IPS-20b (cell line): Measurements from ENCODE around the gene GRIK3.

Source experiments
- H3K27ac ChIP-seq: one replicate; pipeline ENCODE4 v1.5.1; 2013; ENCODE audit warnings: low read length
- H3K27me3 ChIP-seq: 2 replicates; pipeline ENCODE4 v1.6.1; 2013; ENCODE audit warnings: mild to moderate bottlenecking, low read length, inconsistent platforms; ENCODE audit not compliant: insufficient read depth
- H3K36me3 ChIP-seq: 2 replicates; pipeline ENCODE4 v1.6.1; 2013; ENCODE audit warnings: low read depth, mild to moderate bottlenecking, inconsistent platforms, low read length, moderate library complexity; ENCODE audit not compliant: insufficient read depth
- H3K4me1 ChIP-seq: 2 replicates; pipeline ENCODE4 v1.6.1; 2013; ENCODE audit warnings: mild to moderate bottlenecking, control low read depth, inconsistent platforms, low read length, moderate library complexity; ENCODE audit not compliant: insufficient read depth
- H3K4me3 ChIP-seq: 2 replicates; pipeline ENCODE4 v1.5.1; 2013; ENCODE audit warnings: mild to moderate bottlenecking, low read length, inconsistent platforms
- H3K9ac ChIP-seq: 2 replicates; pipeline ENCODE4 v1.6.1; 2013; ENCODE audit warnings: low read depth, mild to moderate bottlenecking, inconsistent platforms, low read length, moderate library complexity
- H3K9me3 ChIP-seq: 2 replicates; pipeline ENCODE4 v1.6.1; 2013; ENCODE audit warnings: mild to moderate bottlenecking, low read depth, low read length, inconsistent platforms; ENCODE audit not compliant: insufficient read depth

Gene GRIK3

DNA sequence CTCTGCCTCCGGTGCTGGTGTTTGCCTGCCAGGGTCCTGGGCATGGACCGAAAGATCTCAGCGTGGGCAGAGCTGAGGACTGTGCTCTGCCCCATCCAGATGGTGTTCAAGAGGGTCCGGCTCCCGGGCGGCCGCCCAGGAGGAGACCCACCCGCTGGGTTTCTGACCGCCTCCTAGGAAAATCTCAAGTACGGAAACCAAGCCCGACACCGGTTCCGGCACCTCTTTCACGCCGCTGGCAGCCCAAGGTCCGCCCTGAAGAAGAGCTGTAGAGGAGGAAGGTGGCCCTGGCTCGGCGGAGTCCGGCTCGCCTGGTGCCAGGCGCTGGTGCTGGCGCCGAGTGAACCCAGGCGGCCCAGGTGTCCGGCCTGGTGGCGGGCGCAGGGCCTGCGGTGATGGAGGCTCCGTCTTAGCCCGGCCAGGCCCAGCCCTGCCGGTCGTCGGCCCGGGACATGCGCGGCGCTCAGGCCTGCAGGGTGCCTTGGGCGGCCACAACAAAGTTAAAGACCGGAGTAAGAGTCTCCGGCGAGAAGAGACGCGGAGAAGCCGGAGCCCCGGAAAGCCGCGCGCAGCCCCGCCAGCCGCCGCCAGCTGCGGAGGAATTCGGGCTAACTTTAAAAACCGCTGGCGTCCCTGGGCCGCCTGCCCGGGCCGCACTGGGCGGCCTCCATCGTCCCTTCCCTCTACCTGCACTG lies 1.5 kb downstream of the GRIK3 start:
- no peaks in the 10 kb centered on the region for H3K9me3 ChIP-seq
- no peak overlapping the region for H3K27ac ChIP-seq
- H3K27me3 ChIP-seq: peaks cover 96% of the 10 kb centered on the region
- H3K4me1 ChIP-seq: peaks cover 27% of the 10 kb centered on the region; the same call in 1 of the 2 replicates
- peak overlapping the region; percentile 59 for H3K4me3 ChIP-seq
- no peak overlapping the region for H3K9ac ChIP-seq
- H3K36me3 ChIP-seq: no peaks in the 10 kb centered on the region

DNA sequence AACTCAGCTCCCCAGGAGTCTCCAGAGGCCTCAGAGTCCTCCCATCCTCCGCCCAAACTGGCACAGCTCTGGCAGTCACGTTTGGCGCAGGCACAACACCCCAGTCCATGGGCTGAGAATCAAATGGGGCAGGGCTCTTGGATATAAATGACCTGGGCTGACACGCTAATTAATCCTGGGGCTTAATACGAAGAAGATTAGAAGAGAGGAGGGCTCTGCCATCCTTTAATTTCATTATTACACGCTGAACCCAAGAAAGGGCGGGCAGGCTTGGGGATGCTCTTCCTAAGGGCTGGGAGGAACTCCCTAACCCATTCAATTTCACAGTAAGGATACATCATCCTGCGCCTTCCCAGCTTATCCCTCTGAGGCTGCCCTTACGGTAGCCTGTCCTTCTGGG lies 2.4 kb downstream of the GRIK3 start:
- H3K9ac ChIP-seq: no peak overlapping the region
- H3K4me1 ChIP-seq: peaks cover 22% of the 10 kb centered on the region; the same call in 1 of the 2 replicates
- no peaks in the 10 kb centered on the region for H3K36me3 ChIP-seq
- H3K9me3 ChIP-seq: no peaks in the 10 kb centered on the region
- peaks cover 86% of the 10 kb centered on the region for H3K27me3 ChIP-seq
- no peak overlapping the region for H3K27ac ChIP-seq
- no peak overlapping the region for H3K4me3 ChIP-seq

DNA sequence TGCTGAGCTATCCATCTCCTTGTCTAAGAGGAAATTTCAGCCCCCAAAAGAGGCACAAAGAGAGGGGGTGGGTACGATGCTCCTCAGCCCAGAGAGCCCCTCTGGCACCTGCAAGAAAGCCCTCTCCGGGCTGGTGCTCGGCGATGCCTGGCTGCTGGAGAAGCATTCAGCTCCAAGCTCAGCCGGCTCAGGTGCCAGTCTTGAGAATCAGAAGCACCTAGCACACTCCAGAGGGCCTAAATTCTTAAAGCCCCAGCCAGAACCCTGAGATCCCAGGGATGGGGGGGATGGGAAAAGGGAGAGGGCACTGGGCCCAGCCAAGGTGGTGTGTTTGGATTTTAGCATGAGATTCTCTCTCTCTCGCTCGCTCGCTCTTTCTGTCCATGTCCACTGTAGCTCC lies 2.9 kb downstream of the GRIK3 start:
- H3K9me3 ChIP-seq: no peaks in the 10 kb centered on the region
- H3K36me3 ChIP-seq: no peaks in the 10 kb centered on the region
- peaks cover 82% of the 10 kb centered on the region for H3K27me3 ChIP-seq
- H3K4me3 ChIP-seq: no peak overlapping the region
- H3K27ac ChIP-seq: no peak overlapping the region
- peaks cover 20% of the 10 kb centered on the region; the same call in 1 of the 2 replicates for H3K4me1 ChIP-seq
- H3K9ac ChIP-seq: no peak overlapping the region

DNA sequence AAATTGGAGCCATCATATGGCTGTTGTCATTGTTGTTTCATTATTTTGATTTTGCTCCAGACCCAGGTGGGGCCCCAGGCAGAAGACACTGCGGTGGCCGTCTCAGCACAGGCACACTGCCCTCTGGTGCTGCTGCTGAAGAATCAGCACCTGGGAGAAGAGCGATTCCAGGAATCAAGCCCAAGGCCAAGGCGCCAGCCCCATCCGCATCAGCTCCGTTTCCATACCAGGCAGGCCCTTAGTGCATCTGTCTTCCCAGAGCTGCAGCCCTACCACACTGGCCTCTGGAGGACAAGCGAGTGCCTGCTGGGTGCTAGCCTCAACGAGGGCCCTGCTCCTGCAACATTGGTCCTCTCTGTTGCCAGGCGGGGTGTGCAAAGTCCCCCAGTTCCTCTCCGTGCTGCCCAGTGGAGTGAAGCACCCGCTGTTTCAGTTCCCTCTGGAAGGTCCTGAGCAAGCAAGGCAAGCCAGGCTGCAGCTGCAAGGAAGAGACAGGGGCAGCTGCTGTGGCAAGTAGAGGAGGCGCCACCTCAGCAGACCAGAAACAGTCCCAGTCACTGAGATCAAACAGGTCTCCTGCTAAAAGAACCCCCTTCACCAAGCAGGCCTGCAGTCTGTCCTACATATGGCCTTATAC lies 5.2 kb downstream of the GRIK3 start:
- Histone ChIP-seq H3K9ac (no peak overlapping the region), H3K36me3 (no peaks in the 10 kb centered on the region), H3K4me3 (no peak overlapping the region), H3K9me3 (no peaks in the 10 kb centered on the region), H3K4me1 (peaks cover 14% of the 10 kb centered on the region; the same call in 1 of the 2 replicates), H3K27ac (no peak overlapping the region), H3K27me3 (peaks cover 61% of the 10 kb centered on the region)

DNA sequence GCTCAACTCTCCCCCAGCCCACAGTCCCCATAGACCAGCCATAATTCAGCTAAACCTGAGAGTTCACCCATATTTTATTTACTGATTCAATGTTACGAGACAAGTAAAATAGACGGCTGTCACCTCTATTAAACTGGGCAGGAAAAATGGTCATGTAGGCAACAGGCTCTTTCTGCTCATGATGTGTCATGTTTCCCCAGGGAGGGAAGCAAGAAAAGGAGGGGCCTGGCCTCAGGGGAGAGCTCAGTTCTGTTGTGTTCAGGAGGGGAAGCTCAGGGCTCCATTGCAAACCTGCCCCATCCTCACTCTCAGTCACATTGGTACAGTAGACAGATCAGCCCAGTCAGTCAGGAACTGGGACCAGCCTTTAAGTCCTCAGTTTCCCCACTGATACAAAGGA lies 12.8 kb downstream of the GRIK3 start:
- Histone ChIP-seq H3K36me3 (no peaks in the 10 kb centered on the region), H3K9ac (no peak overlapping the region), H3K4me1 (0 out of 2 replicates have a peak, but pooled peaks cover 4% of the 10 kb centered on the region), H3K9me3 (no peaks in the 10 kb centered on the region), H3K27ac (no peak overlapping the region), H3K4me3 (no peak overlapping the region), H3K27me3 (peaks cover 8% of the 10 kb centered on the region; the same call in 1 of the 2 replicates)

DNA sequence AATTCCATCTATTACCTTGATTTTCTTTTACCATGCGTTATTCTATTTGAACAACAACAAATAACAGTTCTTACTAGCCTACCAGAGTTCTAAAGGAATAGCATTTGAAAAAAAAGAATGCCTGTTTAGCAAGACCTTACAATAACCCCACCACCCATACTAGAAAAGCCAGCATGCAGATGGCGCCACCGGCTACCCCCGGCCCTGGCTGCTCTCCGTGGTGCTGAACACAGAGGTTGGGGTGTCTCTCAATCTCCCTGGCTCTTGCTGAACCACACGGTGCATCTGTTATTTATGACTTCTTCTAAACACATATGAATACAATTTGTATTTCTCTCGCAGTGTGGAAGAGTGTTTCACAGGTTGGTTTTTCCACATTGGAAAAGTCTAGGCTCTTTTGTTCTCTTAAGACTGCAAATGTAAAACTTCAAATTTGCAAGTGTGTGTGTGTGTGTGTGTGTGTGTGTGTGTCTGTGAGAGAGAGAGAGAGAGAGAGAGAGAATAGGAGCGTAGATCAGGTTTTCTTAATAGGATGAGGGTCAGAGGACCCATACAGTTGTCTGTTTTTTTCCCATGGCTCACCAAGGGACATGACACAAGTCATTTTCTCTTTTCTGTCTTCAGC lies 13.6 kb downstream of the GRIK3 start:
- Histone ChIP-seq H3K4me1 (0 out of 2 replicates have a peak, but pooled peaks cover 4% of the 10 kb centered on the region), H3K27ac (no peak overlapping the region), H3K36me3 (no peaks in the 10 kb centered on the region), H3K27me3 (peaks cover 8% of the 10 kb centered on the region; the same call in 1 of the 2 replicates), H3K9me3 (no peaks in the 10 kb centered on the region), H3K4me3 (no peak overlapping the region), H3K9ac (no peak overlapping the region)

DNA sequence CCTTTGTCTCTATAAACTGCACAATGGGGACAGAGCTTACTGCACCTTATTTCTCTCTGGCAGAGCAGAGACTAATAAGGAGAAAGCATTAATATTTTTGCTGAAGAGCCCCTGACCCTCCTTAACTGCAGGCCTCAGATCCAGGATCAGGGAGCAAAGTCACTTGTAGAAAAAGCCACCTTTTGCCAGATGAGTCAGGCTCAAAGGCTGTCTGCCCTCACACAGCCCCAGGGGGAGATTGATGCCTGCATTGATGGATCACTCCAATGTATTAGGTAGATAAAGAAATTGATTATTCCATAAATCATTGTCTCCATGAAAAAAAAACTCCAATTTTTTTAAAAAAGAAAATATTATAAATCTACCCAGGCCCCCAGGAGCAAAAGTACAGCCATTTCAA lies 15.8 kb downstream of the GRIK3 start:
- H3K27ac ChIP-seq: no peak overlapping the region
- peaks cover 8% of the 10 kb centered on the region; the same call in 1 of the 2 replicates for H3K27me3 ChIP-seq
- no peaks in the 10 kb centered on the region for H3K4me1 ChIP-seq
- H3K36me3 ChIP-seq: no peaks in the 10 kb centered on the region
- H3K4me3 ChIP-seq: no peak overlapping the region
- no peaks in the 10 kb centered on the region for H3K9me3 ChIP-seq
- no peak overlapping the region for H3K9ac ChIP-seq

DNA sequence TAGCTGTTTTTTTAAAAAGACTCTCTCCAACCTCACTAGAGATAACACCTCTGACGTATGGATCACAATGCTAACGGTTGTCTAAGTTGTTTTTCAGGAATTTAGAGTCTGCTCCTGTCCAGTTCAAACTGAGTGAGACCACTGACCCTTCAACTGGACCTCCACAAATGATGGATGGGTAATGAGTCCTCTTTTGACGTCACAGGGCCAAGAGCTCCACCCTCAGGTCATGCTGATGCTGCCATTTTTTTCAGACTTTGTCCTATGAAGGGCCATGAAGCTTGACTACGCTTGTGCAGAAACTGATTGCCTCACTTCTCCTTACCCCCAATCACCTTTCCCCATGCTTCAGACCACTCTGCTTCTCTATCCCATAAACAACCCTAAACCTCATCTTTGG lies 16.6 kb downstream of the GRIK3 start:
- Histone ChIP-seq H3K4me3 (no peak overlapping the region), H3K27ac (no peak overlapping the region), H3K27me3 (peaks cover 8% of the 10 kb centered on the region; the same call in 1 of the 2 replicates), H3K9ac (no peak overlapping the region), H3K4me1 (no peaks in the 10 kb centered on the region), H3K36me3 (no peaks in the 10 kb centered on the region), H3K9me3 (no peaks in the 10 kb centered on the region)

DNA sequence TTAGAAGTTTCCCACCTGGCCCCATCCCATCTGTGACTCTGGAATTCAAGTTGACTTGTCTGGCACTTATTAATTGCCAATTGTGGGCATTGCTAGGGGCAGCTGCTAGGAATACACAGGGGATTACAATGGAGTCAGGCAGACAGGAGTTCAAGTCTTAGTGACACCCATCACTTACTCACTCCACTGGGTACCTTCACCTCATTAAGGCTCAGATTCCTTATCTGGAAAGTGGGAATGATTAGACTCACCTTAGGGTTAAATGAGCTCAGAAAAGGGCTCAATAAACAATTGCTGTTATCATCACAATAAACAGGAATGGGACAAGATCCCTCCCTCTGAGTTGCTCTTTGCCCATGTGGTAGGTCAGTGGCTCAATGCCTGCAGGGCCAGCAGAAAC lies 18.2 kb downstream of the GRIK3 start:
- Histone ChIP-seq H3K4me1 (no peaks in the 10 kb centered on the region), H3K36me3 (no peaks in the 10 kb centered on the region), H3K9ac (no peak overlapping the region; the same call in 1 of the 2 replicates), H3K9me3 (no peaks in the 10 kb centered on the region), H3K4me3 (no peak overlapping the region), H3K27ac (no peak overlapping the region), H3K27me3 (no peaks in the 10 kb centered on the region; the same call in 1 of the 2 replicates)

DNA sequence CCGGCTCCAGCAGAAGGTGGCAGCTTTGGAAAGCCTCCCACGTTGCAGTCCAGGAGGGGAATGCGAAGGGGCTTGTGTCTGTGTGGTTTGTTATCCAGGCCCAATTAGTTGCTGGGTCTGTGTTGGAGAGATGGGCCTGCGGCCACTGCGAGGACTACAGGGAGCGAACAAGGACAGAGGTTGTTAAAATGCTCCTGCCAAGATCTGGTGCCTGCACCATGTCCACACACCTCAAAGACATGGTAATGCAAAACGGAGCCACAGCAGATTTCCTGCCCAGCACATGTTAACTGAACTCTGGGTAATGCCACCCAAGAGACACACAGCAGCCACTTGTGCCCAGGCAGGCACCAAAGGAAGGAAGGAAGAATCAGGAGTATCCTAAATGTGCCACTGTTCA lies 18.6 kb downstream of the GRIK3 start:
- Histone ChIP-seq H3K36me3 (no peaks in the 10 kb centered on the region), H3K9ac (no peak overlapping the region), H3K27ac (no peak overlapping the region), H3K9me3 (no peaks in the 10 kb centered on the region), H3K4me1 (no peaks in the 10 kb centered on the region), H3K4me3 (no peak overlapping the region), H3K27me3 (no peaks in the 10 kb centered on the region; the same call in 1 of the 2 replicates)

DNA sequence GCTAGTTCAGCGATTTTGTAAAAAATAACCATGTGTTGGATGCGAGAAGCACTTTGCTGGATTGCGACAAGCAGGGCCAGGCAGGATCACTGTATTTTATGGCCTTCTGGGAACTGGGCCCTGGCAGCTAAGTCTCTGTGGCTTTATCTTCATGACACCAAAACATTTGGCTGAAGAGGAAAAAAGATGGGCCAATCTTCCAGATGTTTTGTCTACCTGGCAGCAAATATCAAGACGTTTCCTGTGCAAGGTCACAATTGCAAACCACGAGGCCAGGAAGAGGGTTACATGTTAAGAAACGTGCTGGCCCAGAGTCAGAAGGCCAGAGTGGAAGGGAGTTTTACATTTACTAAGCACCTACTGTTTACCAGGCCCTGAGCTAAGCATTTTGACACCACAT lies 22.1 kb downstream of the GRIK3 start:
- Histone ChIP-seq H3K27me3 (no peaks in the 10 kb centered on the region; the same call in 1 of the 2 replicates), H3K9ac (no peak overlapping the region), H3K27ac (no peak overlapping the region), H3K4me3 (no peak overlapping the region), H3K36me3 (no peaks in the 10 kb centered on the region), H3K4me1 (no peaks in the 10 kb centered on the region), H3K9me3 (no peaks in the 10 kb centered on the region)
